Pancreas (tissue), 10 donors: ENCODE measurements around the gene MRC2. TPM values are rescaled to one million over a fixed set of nuclear protein-coding genes. Genes with fewer than 3 reads are reported as not detected.
A peak's percentile ranks its signal among the peaks of the same experiment; 100 is the strongest.

Experiments used
- ATAC-seq, 4 donors: fragments of 200-7000 bp; cut with Tn5 transposase; one replicate each; pipeline versions ENCODE4 v1.8.0 to v1.9.1; 2020; ENCODE audit warnings: mild to moderate bottlenecking in 4 of 4, moderate library complexity in 4 of 4
- DNase-seq, 6 donors: peaks; one replicate each; pipeline ENCODE4 v3.0.0-alpha.2; 2020
- FAIRE-seq: peaks from 2 replicates; lab custom pipeline; 2012; peaks lifted over from hg19 to GRCh38; lab: Jason Lieb, UNC
- H3K27ac ChIP-seq, 4 donors: fragments of 200-600 bp; sonication (generic); 1 replicate in 3 of 4; 2 replicates in 1 of 4; pipeline versions ENCODE4 v1.5.0 to v1.8.0; 2020
- H3K27me3 ChIP-seq, 4 donors: fragments of 200-600 bp; one replicate each; pipeline ENCODE4 v1.8.0; 2021
- H3K36me3 ChIP-seq, 3 donors: fragments of 200-600 bp; sonication (generic) in 1 of 3; one replicate each; pipeline versions ENCODE4 v1.5.0 to v1.8.0; 2020 to 2021
- H3K4me1 ChIP-seq, 3 donors: fragments of 200-600 bp; one replicate each; pipeline ENCODE4 v1.8.0; 2021
- H3K4me3 ChIP-seq, 4 donors: fragments of 200-600 bp; sonication (generic) in 2 of 4; one replicate each; pipeline versions ENCODE4 v1.5.0 to v1.8.0; 2020 to 2021
- H3K9me3 ChIP-seq, 4 donors: fragments of 200-600 bp; one replicate each; pipeline ENCODE4 v1.8.0; 2021
- CTCF ChIP-seq, 4 donors: fragments of 200-600 bp; sonication (generic) in 3 of 4; IDR thresholded peaks; one replicate each; pipeline versions ENCODE4 v1.5.0 to v1.8.0; 2021; ENCODE audit warnings: antibody characterized with exemption in 4 of 4
- WGBS, 2 donors: extraction: QIAGEN DNeasy Blood & Tissue Kit; methylation state at CpG; one replicate each; pipeline ENCODE4 v1.1.7; 2013; 5-methylcytosine and 5-hydroxymethylcytosine counted together
- intact Hi-C, 3 donors: fragments of 100-400 bp; cut with DNase I; formaldehyde crosslinking; loops; one replicate each; pipeline versions ENCODE4 v1.11.1 to v1.14.2; 2022
- polyA plus RNA-seq, 2 donors: library from polyadenylated mRNA; stranded (reverse); fragments of 200-250 nt; gene quantifications; one replicate each; pipeline ENCODE4 v1.2.3, GENCODE V29; 2013
- total RNA-seq, 6 donors: library from RNA; stranded (reverse); fragmentation: NEBNext Ultra II Directional in 4 of 6; extraction: Animal tissue kit (Norgen Biotek cat#: 25700) in 4 of 6; gene quantifications; one replicate each; pipeline versions ENCODE4 v1.2.1 to v1.2.4, GENCODE V29; 2021 to 2023
- donor health status: healthy with polysubstance abuse.
- donor health status: DM: no; HTN: no; CAD: no; lungs with moderate emphysema.
- donor health status: DM: no; HTN: no; CAD: no.
- donor health status: control.
- donor health status: control.
- donor health status: Bipolar disorder and iron deficiency.
- donor health status: DM: yes; HTN: yes; CAD: no.
- donor health status: DM: no; HTN: no; CAD: no.
- donor health status: DM: no; HTN: no; CAD: no.
- donor health status: DM: yes; HTN: yes; CAD: no.

MRC2 gene
- total and polyA plus RNA-seq, 8 donors: 1.6 to 25.4 (median 5.1) TPM

DNA sequence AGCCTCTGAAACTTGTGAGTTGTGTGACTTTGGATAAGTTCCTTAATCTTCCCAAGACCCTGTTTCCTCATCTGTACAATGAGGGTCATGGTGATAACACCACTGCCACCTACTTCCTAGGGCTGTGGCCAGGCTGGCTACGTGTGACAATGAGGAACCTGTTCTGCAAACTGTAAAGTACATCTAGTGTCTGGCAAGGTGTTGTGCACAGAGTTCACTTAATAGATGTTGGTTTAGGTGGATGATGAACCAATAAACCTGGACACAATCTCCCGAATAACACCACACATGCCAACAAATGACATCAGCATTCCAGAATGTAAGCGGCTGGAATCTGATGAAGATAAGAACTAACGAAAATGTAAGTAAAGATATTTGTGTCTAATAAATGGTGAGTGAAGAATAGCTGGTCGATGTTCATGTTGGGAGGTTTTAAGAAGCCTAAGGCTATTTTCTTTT lies 98.3 kb downstream of the MRC2 start:
- Histone ChIP-seq H3K4me1 (no peaks in the 10 kb centered on the region), H3K9me3 (no peaks in the 10 kb centered on the region), H3K4me3 (no peak overlapping the region), H3K27me3 (no peaks in the 10 kb centered on the region), H3K36me3 (no peaks in the 10 kb centered on the region), H3K27ac (peak overlapping the region in 1 of 4 donors; percentile 15)
- no peak for DNase-seq
- intact Hi-C loops: no loop called here
- FAIRE-seq: no peak
- WGBS, 2 donors: 17 to 21% methylated on average over 5 of the region's 5 CpGs
- TF ChIP-seq CTCF (IDR thresholded peaks at IDR 0.05): no peak
- ATAC-seq: peak in 3 of 4 donors; percentile 29 to 72 (median 66)

DNA sequence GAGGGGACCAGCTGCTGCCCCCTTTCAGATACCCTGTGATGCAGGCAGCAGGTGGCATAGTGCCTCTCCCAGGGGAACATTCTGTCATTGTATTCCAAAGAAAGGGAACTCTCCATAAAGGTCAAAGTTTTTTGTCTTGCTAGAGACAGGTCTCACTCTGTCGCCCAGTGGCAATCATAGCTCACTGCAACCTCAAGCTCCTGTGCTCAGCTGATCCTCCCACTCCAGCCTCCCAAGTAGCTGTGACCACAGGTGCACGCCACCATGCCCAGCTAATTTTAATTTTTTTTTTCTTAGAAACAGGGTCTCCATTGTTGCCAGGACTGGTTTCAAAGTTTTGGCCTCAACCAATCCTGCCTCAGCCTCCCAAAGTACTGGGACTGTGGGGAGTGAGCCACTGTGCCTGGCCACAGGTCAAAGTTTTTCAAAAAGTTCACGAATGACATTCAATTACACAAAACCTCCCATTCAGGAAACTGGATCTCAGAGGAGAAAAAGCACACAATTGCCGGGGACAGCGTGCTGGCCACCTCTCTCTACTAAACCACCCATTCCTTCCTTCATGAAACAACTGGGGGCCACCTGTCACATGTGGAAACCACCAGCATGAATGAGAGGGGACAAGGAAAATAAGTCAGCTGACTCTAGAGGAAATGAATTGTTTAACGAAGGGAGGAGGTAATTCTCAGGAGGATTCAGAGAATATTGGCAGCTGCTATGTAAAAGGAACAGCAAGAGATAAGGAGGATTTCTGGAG lies 100.6 kb downstream of the MRC2 start:
- DNase-seq (no peak), FAIRE-seq (no peak), ATAC-seq (no peak)
- WGBS, 2 donors: 62 to 78% methylated on average over 6 of the region's 6 CpGs
- Histone ChIP-seq H3K27ac (no peak overlapping the region), H3K36me3 (no peaks in the 10 kb centered on the region), H3K4me1 (no peaks in the 10 kb centered on the region), H3K9me3 (no peaks in the 10 kb centered on the region), H3K27me3 (no peaks in the 10 kb centered on the region), H3K4me3 (no peak overlapping the region)
- no peak for TF ChIP-seq CTCF (IDR thresholded peaks at IDR 0.05)
- intact Hi-C loops: no loop called here

DNA sequence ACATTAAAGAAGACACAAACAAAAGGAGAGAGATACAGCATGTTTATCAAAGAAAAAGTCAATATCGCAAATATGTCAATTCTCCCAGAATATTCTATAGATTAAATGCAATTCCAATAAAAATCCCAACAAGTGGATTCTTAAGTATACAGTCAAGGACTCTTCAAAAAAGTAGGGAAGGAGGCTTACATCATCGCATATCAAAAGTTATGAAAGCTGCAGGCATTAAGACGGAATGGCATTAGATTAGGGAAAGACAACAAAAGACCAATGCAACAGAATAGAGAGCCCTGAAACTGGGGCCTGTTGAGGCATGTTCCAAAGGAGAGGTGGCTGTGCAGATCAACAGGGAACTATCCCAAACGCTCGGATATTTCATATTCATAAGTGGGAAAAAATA lies 104.7 kb downstream of the MRC2 start:
- H3K27ac ChIP-seq: no peak overlapping the region
- 75 to 76% methylated on average over 5 of the region's 5 CpGs for WGBS, 2 donors
- ATAC-seq (no peak), DNase-seq (no peak), FAIRE-seq (no peak)
- no peak overlapping the region for H3K4me3 ChIP-seq
- intact Hi-C loops: no loop called here
- H3K9me3 ChIP-seq: no peaks in the 10 kb centered on the region
- H3K36me3 ChIP-seq: no peaks in the 10 kb centered on the region
- no peak for TF ChIP-seq CTCF (IDR thresholded peaks at IDR 0.05)
- H3K27me3 ChIP-seq: no peaks in the 10 kb centered on the region
- no peaks in the 10 kb centered on the region for H3K4me1 ChIP-seq

DNA sequence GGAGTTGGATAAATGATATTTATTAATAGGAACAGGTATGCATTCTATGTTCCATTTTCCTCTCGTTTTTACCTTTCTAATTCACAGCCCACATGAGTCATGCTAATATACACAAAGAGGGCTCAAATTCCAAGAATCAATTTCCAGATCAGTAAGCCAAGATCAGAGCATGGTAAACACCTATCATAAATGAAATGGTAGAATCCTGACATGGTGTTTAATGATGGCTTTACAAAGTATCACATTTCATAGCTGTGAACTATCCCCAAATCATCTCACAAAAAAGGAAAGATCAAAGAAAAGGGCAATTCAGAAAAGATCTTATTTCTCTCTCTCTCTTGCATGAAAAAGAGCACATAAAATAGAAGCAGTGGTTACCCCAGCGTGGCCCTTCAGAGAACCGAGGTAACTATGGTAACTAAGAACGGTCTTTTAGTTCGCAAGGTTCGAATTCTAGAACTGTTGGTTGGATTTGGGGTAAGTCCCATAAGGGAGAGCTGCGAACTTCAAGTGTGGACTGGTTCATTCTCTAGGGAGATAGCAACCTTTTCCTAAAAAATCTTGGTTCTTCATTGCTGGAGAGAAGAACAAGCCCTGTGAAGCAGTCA lies 107.7 kb downstream of the MRC2 start:
- Histone ChIP-seq H3K4me1 (no peaks in the 10 kb centered on the region), H3K36me3 (no peaks in the 10 kb centered on the region), H3K27me3 (no peaks in the 10 kb centered on the region), H3K27ac (no peak overlapping the region), H3K4me3 (no peak overlapping the region), H3K9me3 (no peaks in the 10 kb centered on the region)
- ATAC-seq (peak in 1 of 4 donors; percentile 23), FAIRE-seq (no peak), DNase-seq (no peak)
- TF ChIP-seq CTCF (IDR thresholded peaks at IDR 0.05): no peak
- intact Hi-C loops: no loop called here
- WGBS, 2 donors: 66 to 68% methylated on average over 7 of the region's 7 CpGs

DNA sequence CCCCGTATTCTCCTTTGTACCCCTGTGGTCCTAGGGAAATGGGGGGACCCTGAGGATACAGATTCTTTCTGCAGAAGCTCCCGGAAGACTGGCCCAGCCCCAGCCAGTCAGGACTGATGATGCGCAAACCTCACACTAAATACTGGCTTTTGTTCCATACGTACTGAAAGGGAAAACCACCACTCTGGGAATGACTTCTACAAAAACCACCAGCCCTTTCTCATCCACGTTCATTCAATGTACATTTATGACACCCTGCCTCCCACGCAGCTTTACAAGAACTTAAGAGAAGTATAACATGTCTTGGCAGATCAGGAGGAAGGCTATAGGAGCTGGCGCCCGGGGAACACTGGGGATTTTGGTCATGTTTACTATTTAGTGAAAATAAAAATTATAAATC lies 110.0 kb downstream of the MRC2 start:
- DNase-seq (no peak), ATAC-seq (no peak), FAIRE-seq (no peak)
- no peaks in the 10 kb centered on the region for H3K27me3 ChIP-seq
- intact Hi-C loops: no loop called here
- H3K9me3 ChIP-seq: no peaks in the 10 kb centered on the region
- no peaks in the 10 kb centered on the region for H3K36me3 ChIP-seq
- H3K4me3 ChIP-seq: no peak overlapping the region
- H3K27ac ChIP-seq: no peak overlapping the region
- whole genome bisulfite sequencing, 2 donors: 76 to 85% methylated on average over 8 of the region's 8 CpGs
- TF ChIP-seq CTCF (IDR thresholded peaks at IDR 0.05): no peak
- H3K4me1 ChIP-seq: no peaks in the 10 kb centered on the region
